SK-N-SH (cell line): ENCODE measurements around the gene NUP58.

Experiments
- CHD2 ChIP-seq: fragments of 150-350 bp; IDR thresholded peaks from 2 replicates; pipeline ENCODE4 v1.6.1; 2018; ENCODE audit warnings: low read length; ENCODE audit not compliant: partially characterized antibody
- ELF1 ChIP-seq: IDR thresholded peaks from 2 replicates; pipeline ENCODE4 v1.4.0; 2012
- GABPA ChIP-seq: IDR thresholded peaks from 2 replicates; pipeline ENCODE4 v1.4.0; 2012; ENCODE audit warnings: low read depth, mild to moderate bottlenecking
- GATA2 ChIP-seq: sonication (generic); formaldehyde crosslinking; IDR thresholded peaks from 2 replicates; pipeline ENCODE4 v1.5.0; 2020; ENCODE audit warnings: mild to moderate bottlenecking, missing genetic modification reagents
- JUND ChIP-seq: IDR thresholded peaks from 2 replicates; pipeline ENCODE4 v1.4.0; 2012
- MXI1 ChIP-seq: IDR thresholded peaks from 2 replicates; pipeline ENCODE4 v1.6.1; 2012; ENCODE audit warnings: mild to moderate bottlenecking, low read depth, low read length, improper control_type of control experiment
- POLR2AphosphoS5 ChIP-seq: IDR thresholded peaks from 2 replicates; pipeline ENCODE4 v1.6.1; 2012; ENCODE audit warnings: low read depth, low read length
- SMC3 ChIP-seq: IDR thresholded peaks from 2 replicates; pipeline ENCODE4 v1.6.1; 2012; ENCODE audit warnings: low read depth, low read length, improper control_type of control experiment
- TAF1 ChIP-seq: IDR thresholded peaks from 2 replicates; pipeline ENCODE4 v1.6.1; 2012; ENCODE audit warnings: low read depth, mild to moderate bottlenecking, low read length, moderate library complexity, borderline replicate concordance
- TF ChIP-seq, protein P1 (sequence below): fragments of 200-600 bp; sonication (generic); IDR thresholded peaks from 2 replicates; pipeline ENCODE4 v1.6.1; 2017; ENCODE audit warnings: antibody characterized with exemption, mild to moderate bottlenecking, moderate library complexity
- TF ChIP-seq, protein P2 (sequence below): IDR thresholded peaks from 2 replicates; pipeline ENCODE4 v1.4.0; 2012; ENCODE audit warnings: low read depth

DNA sequence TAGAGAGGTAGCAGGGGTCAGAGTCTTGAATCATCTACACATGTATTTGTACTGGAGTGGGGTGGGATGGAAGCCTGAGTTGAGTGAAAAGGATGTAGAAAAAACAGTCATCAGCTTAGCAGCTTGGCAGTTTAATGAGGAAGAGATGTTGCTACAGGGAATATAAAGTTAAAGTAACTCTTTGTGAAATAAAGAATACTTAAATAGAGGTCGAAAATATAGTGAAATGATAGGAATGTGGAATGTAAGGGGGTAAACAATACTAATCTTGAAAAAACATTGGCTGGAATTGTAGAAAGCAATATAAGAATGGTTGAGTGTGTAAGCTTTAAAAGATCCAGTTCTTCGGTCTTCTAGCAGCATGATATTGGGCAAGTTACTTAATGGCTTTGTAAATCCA, 22.7 kb downstream of the NUP58 start:
- TF ChIP-seq, protein P1, sequence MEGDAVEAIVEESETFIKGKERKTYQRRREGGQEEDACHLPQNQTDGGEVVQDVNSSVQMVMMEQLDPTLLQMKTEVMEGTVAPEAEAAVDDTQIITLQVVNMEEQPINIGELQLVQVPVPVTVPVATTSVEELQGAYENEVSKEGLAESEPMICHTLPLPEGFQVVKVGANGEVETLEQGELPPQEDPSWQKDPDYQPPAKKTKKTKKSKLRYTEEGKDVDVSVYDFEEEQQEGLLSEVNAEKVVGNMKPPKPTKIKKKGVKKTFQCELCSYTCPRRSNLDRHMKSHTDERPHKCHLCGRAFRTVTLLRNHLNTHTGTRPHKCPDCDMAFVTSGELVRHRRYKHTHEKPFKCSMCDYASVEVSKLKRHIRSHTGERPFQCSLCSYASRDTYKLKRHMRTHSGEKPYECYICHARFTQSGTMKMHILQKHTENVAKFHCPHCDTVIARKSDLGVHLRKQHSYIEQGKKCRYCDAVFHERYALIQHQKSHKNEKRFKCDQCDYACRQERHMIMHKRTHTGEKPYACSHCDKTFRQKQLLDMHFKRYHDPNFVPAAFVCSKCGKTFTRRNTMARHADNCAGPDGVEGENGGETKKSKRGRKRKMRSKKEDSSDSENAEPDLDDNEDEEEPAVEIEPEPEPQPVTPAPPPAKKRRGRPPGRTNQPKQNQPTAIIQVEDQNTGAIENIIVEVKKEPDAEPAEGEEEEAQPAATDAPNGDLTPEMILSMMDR: no peak
- TF ChIP-seq POLR2AphosphoS5: no peak
- no peak for TF ChIP-seq SMC3
- TF ChIP-seq CHD2: no peak
- no peak for TF ChIP-seq MXI1
- no peak for TF ChIP-seq TAF1
- no peak for TF ChIP-seq ELF1
- no peak for TF ChIP-seq GABPA
- TF ChIP-seq JUND: no peak
- TF ChIP-seq, protein P2, sequence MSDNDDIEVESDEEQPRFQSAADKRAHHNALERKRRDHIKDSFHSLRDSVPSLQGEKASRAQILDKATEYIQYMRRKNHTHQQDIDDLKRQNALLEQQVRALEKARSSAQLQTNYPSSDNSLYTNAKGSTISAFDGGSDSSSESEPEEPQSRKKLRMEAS: no peak
- no peak for TF ChIP-seq GATA2 (CRISPR knock-in tag)
